Spleen (tissue), 7 donors: ENCODE measurements around the gene MESP2.

ENCODE experiments used
- CTCF ChIP-seq, 11 experiments: fragments of 200-600 bp in 7 of 11; fragments of 450-650 bp in 4 of 11; sonication (generic) in 4 of 11; IDR thresholded peaks in 8 of 11; conservative IDR thresholded peaks in 3 of 11; 1 replicate in 7 of 11; 2 replicates in 4 of 11; pipeline versions ENCODE4 v1.4.0 to v1.8.0; 2016 to 2021; ENCODE audit warnings: antibody characterized with exemption in 11 of 11, inconsistent platforms in 4 of 11, mild to moderate bottlenecking in 1 of 11
- POLR2A ChIP-seq, 3 donors: fragments of 450-650 bp; IDR thresholded peaks; one replicate each; pipeline ENCODE4 v1.5.1; 2017; ENCODE audit warnings: antibody characterized with exemption in 3 of 3, mild to moderate bottlenecking in 1 of 3
- donor health status: DM: no; HTN: no; CAD: no; lungs with moderate emphysema.
- donor health status: DM: no; HTN: no; CAD: no.
- donor health status: DM: no; HTN: no; CAD: no.

DNA sequence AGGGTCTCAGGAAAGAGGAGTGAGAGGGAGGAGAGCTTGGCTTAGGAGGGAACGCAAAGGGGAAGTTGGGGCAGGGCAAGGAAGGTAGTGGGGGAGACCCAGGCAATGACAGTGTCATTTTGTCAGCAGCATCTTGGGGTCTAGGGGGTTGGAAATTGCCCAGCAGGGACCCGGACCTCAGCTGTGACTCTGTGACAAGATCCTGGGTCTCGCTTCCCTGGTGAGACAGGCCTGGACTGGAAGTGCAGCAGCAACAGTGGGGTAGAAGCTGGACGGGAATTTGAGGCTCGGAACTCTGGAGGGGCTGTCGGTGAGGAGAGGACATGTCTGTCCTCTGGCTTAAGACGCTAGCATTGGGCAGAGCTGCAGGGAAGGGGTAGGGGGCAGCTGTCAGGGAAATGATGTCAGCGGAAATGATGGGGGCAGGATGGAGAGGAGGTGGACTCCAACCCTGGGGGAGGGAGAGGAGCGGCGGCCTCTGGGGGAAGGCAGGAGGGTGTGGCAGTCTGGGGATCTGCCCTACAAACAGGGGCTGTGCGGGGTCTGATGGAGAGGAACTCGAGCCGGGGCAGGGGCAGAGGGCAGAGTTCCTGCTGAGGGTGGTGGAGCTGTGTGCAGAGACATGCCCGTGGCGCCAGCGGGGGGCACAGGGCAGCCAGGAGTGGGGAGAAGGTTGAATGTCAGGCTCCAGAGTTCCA is 26.2 kb downstream of the MESP2 start:
- TF ChIP-seq CTCF (IDR thresholded peaks at IDR 0.05 in 8 of 11, conservative IDR thresholded peaks at IDR 0.05 in 3 of 11) = no peak
- TF ChIP-seq POLR2A (IDR thresholded peaks at IDR 0.05) = no peak
